ENCODE results near the gene COPS7A.
A peak's percentile ranks its signal among the peaks of the same experiment; 100 is the strongest.

Gene COPS7A

GRCh38 chr12:6734506-6735387 lies 10.9 kb downstream of the COPS7A start (continued):
- TF ChIP-seq PRDM10 (tag by site-specific recombination; IDR thresholded peaks at IDR 0.05): no peak

- Histone ChIP-seq H3K4me1 (ENCODE audit: control insufficient read depth, insufficient read depth, low read length) (no peaks in the 10 kb centered on the region), H3K9me3 (ENCODE audit: control insufficient read depth, insufficient read depth, low read depth, low read length) (no peaks in the 10 kb centered on the region), H3K36me3 (ENCODE audit: control insufficient read depth in 2 of 2, insufficient read depth in 1 of 2, low read length in 2 of 2) (peaks cover 3 to 26% of the 10 kb centered on the region in 2 experiments; a peak in 2 of 3 replicates), H3K4me3 (ENCODE audit: low read depth, low read length) (no peak overlapping the region), H3K27ac (ENCODE audit: extremely low read depth, low read depth, low read length) (no peak overlapping the region)
- CTCF ChIA-PET: interaction anchor here (0.5 to 2.9 kb wide), 7 partner anchors 12 to 99 kb away, joined by 3 to 17 read pairs (median 3); partner anchors contain the start of genes COPS7A and MLF2
- POLR2A ChIA-PET: interaction anchor here (1.0 to 2.6 kb wide), 2 partner anchors 17 to 117 kb away, joined by 3 to 13 read pairs; partner anchors contain the start of genes MLF2 and USP5
- TF ChIP-seq ZNF704 (tag by site-specific recombination; IDR thresholded peaks at IDR 0.05) (no peak), ZNF174 (tag by site-specific recombination; IDR thresholded peaks at IDR 0.05) (no peak), CTCF (tag by site-specific recombination; IDR thresholded peaks at IDR 0.05) (peak; percentile 64; the same call in 1 of the 2 replicates), ZNF654 (tag by site-specific recombination; IDR thresholded peaks at IDR 0.05; ENCODE audit: low read depth) (peak; percentile 70), ZNF2 (tag by site-specific recombination; IDR thresholded peaks at IDR 0.05) (0 out of 2 replicates have a peak, but pooled peaks have one; percentile 29), TRIM28 (IDR thresholded peaks at IDR 0.05; ENCODE audit: borderline replicate concordance, low read length) (0 out of 2 replicates have a peak, but pooled peaks have one; percentile 40), ZBTB49 (tag by site-specific recombination; IDR thresholded peaks at IDR 0.05; ENCODE audit: low read depth) (no peak), ZBTB44 (tag by site-specific recombination; IDR thresholded peaks at IDR 0.05) (0 out of 2 replicates have a peak, but pooled peaks have one; percentile 25), ZBTB17 (tag by site-specific recombination; IDR thresholded peaks at IDR 0.05) (peak; percentile 35; the same call in 1 of the 2 replicates), INSM2 (tag by site-specific recombination; IDR thresholded peaks at IDR 0.05) (peak; percentile 14; the same call in 1 of the 2 replicates), ZNF23 (tag by site-specific recombination; IDR thresholded peaks at IDR 0.05; ENCODE audit: borderline replicate concordance) (no peak), SCRT2 (tag by site-specific recombination; IDR thresholded peaks at IDR 0.05) (0 out of 2 replicates have a peak, but pooled peaks have one; percentile 46), SALL2 (tag by site-specific recombination; IDR thresholded peaks at IDR 0.05; ENCODE audit: borderline replicate concordance) (no peak), ZBTB20 (tag by site-specific recombination; IDR thresholded peaks at IDR 0.05) (no peak), ZNF335 (tag by site-specific recombination; conservative IDR thresholded peaks at IDR 0.05) (peak; percentile 68), BCL11A (tag by site-specific recombination; IDR thresholded peaks at IDR 0.05; ENCODE audit: low read depth) (no peak), ZSCAN16 (tag by site-specific recombination; IDR thresholded peaks at IDR 0.05) (0 out of 2 replicates have a peak, but pooled peaks have one; percentile 30), ZSCAN30 (tag by site-specific recombination; IDR thresholded peaks at IDR 0.05) (no peak)
Observed at GRCh38 chr12:6735448-6736191, 11.8 kb downstream of the COPS7A start.
